ENCODE measurements around the gene DCDC2.
"Not testable (repeated sequence)": the region's sequence is repeated elsewhere in the genome, so short reads cannot be mapped to it uniquely, and the experiment has no call there.

Gene DCDC2

DNA sequence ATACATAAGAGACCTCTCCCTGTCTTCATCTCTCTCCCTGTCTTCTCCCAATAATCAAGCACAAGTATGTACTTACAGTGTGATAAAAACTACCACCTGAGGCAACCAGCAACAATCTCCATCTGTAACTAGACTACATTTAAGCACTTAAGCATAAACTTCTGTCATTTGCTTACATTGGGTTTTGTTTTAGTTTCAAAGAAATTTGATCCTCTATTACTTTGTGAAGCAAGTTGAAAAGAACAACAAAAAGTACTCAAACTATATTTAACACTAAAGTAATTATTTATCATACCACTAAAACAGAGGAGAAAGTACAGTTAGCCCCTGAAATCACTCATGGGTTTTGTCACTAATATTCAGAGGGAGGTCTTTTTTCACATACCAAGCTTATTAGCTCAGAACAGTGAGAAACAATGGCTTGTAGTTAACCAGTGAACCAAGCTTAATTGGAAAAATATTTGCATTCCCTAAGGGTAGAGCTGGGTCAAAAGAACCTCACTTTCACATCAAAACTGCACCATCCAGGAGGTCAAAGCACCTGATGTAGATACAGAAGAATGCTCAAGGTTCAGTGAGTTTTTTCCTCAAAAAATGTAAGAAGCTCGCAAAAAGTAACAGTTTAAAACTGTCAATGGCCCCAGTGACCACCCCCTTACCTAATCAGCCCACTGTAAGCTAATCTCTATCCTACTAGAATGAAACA lies 34.1 kb downstream of the DCDC2 start:
- DNase-seq, result no peak

DNA sequence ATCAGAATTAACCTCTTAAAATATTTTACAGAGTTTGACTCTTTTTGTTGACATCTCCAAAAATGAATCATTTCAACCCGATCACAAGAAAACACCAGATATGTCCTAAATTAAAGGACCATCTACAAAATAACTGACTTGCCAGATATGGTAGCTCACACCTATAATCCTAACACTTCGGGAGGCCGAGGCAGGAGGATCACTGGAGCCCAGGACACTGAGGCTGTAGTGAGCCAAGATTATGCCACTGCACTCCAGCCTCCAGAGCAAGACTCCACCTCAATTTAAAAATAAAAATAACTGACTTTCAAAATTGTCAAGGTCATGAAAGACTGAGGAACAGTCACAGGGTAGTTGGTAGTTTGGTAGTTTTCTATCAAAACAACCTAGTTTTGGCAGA lies 34.9 kb downstream of the DCDC2 start:
- DNase-seq, result no peak

DNA sequence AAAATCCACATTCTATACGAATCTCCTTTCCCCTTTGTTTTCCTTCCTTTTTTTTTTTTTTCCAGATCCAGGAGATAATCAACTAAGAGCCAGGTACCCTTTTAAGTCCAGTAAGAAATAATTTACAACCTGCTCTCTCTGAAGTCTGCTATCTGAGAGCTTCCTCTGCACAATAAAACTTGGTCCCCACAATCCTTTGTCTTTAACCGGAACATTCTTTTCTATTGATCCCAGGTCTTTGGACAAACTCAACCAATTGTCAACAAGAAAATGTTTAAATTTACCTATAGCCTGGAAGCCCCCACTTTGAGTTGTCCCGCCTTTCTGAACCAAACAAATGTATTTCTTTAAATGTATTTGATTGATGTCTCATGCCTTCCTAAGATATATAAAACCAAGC lies 35.4 kb downstream of the DCDC2 start:
- not testable (repeated sequence) for DNase-seq

DNA sequence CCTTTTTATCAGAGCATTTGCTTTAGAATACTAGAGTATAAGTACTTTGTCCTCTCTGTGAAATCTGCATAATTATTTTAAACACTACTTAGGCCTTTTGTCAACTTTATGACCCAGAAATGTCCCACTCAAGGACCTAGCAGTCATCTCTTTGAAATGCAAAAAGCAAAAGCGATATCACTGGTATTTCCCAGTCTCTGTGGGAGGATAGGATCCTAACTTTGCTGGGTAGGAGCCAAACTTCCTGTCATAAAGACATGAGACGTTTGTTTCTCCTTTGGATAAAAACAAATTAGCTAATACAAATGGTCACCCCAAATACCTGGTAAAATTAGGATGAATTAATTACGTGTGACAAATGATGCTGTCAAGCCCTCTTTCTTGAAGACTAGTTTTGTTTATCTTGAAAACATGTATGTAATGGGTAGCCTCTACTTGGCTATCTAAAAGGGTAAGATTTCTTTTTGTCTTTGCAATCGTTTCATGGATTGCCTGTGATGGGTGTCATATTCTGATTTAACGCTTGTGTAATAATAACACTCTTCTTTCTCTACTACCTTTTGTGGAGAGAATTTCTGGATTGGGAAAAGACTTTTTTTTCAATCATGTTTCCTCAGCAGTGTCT lies 36.2 kb downstream of the DCDC2 start:
- DNase-seq, result no peak

DNA sequence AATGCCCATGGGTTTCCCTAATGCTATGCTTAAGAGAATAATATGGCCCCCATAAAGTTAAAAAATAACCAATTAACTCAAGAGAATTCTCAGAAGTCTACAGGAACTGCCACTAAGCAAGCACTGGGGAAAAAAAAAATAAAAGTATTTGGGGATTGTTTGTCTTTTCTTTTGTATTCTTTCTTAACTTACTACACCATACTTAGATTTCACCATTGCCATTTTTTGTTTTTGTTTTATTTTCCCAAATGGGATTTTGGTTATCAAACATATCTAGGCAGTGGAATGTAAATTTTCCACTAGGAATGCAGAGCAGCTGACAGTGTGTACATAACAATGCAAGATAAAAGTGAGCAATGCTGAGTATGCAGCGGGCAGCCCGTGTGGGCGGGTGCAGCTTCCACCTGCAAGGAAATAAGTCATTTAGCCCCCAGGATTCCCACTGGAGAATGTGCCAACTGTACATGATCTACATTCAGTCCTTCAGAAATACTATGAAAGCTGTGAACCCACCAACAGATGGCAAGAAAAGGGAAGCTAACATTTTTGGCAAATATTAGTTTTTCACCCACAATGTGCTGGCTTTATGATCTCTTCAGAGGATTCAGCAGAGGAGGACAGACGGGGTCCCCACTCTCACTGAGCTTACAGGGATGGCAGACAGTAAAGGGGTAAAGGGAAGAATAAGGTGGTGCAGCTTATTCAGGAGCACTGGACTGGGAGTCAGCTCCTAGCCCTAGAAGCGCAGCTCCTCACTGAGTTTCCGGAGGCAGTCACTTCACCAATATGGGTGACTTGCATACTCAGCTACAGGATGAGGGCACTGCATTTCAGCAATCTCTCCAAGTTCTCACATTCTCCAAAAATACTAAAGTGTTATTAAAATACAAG lies 44.4 kb downstream of the DCDC2 start:
- DNase-seq, result no peak

DNA sequence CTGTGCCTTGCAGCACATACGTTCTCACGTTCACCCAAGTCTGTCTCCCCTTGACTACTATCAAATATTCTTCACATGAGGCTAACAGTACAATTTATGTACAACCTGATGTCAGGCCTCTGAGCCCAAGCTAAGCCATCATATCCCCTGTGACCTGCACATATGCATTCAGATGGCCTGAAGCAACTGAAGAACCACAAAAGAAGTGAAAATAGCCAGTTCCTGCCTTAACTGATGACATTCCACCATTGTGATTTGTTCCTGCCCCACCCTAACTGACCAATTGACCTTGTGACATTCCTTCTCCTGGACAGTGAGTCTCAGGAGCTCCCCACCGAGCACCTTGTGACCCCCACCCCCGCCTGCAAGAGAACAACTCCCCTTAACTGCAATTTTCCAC lies 46.1 kb downstream of the DCDC2 start:
- not testable (repeated sequence) for DNase-seq

DNA sequence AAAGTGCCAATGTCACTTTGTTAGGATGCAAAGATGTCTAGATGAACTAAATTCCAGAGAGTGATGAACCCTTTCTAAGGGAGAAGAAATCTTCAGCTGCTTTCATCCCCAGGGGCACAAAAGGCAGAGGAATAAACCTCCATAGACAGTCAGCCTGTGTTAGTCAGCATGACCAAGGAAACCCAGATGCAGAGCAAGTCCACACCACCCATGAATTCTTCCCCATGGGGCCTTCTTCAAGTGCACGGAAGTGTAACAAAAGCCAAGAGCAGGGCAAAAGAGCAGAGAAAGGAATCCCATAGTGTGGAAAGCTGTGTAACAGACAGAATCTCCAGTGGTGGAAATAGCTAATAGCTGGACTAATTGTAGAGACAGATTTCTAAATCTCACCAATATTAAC lies 50.0 kb downstream of the DCDC2 start:
- DNase-seq, result no peak

DNA sequence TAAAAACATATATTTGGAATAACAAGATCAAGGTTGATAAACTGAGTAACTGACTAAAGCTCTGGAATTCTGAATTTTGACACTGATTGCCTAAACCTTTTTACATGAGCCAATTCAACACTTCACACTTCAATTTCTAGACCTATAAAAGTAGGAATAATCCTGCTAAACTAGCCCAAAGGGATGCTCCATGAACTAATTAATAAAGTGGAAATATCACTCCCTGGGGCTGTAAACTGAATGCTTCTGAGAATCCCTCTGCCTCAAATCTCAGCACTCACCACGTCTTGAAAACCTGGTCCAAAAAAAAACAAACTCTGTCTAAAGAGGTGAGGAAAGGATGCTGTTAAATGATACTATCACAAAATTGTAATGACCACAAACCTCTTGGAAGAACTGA lies 50.9 kb downstream of the DCDC2 start:
- DNase-seq, result no peak

DNA sequence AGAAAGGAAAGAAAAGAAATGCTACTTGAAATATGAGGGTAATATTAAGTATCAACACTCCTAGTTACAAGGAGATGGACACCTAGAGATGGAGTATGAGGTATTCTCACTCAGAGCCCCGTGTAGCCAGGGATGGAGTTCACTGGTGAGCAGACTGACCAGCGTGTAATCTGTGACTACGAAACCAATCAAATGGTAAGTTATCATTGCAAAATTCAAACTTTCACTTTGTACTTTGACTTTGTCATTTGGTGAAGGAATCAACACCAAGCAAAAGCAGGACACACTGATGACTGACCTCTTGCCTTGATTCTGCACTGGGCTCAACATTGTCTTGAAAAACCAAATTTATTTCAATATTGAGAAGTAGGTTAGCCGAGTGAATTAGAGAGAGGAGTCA lies 51.8 kb downstream of the DCDC2 start:
- no peak for DNase-seq

DNA sequence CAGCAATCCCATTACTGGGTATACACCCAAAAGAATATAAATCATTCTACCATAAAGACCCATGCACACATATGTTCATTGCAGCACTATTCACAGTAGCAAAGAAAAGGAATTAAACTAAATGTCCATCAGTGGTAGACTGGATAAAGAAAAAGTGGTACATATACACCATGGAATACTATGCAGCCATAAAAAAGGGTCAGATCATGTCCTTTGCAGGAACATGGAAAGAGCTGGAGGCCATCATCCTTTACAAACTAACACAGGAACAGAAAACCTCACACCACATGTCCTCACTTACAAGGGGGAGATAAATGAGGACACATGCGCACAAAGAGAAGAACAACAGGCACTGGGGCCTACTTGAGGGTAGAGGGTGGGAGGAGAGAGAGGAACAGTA lies 60.9 kb downstream of the DCDC2 start:
- no peak for DNase-seq

DNA sequence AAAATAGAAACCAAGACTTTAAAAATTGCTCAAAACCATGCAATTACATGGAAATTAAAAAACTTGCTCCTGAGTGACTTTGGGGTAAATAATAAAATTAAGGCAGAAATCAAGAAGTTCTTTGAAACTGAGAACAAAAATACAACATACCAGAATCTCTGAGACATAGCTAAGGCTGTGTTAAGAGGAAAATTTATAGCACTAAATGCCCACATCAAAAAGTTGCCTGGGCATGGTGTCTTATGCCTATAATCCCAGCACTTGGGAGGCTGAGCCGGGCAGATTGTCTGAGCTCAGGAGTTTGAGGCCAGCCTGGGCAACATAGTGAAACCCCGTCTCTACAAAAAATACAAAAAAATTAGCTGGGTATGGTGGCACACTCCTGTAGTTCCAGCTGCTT lies 64.0 kb downstream of the DCDC2 start:
- not testable (repeated sequence) for DNase-seq

DNA sequence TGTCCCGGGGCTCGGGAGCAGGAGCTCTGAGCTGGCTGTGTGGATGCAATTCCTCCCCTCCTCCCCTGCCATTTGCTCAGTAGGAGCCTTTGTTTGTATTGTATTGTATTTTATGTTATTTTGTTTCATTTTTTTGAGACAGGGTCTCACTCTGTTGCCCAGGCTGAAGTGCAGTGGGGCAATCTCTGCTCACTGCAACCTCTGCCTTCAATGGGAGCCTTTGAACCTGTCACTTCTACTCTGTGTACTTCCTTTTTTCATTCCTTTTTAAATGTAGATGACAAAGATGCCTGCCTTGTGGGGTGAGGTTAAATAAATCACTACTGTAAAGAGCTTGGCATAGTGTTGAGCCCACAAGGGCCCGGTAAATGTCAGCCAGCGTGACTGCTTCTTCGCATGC lies 70.6 kb downstream of the DCDC2 start:
- DNase-seq, result no peak

DNA sequence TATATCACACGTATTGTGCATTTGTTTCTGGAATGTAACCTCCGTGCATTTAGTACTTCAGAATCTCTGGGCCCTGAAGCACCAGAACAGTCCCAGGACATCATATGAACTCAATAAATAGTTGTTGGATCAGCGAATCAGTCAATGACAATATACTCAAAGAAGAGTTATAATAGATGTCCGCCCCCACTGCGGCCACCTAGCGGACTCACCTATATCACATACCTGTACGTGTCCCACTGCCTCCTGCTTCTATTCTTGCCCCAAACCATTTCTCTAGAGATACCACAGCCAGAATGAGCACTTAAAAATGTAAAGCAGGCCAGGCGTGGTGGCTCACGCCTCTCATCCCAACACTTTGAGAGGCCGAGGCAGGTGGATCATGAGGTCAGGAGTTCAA lies 73.9 kb downstream of the DCDC2 start:
- no peak for DNase-seq

DNA sequence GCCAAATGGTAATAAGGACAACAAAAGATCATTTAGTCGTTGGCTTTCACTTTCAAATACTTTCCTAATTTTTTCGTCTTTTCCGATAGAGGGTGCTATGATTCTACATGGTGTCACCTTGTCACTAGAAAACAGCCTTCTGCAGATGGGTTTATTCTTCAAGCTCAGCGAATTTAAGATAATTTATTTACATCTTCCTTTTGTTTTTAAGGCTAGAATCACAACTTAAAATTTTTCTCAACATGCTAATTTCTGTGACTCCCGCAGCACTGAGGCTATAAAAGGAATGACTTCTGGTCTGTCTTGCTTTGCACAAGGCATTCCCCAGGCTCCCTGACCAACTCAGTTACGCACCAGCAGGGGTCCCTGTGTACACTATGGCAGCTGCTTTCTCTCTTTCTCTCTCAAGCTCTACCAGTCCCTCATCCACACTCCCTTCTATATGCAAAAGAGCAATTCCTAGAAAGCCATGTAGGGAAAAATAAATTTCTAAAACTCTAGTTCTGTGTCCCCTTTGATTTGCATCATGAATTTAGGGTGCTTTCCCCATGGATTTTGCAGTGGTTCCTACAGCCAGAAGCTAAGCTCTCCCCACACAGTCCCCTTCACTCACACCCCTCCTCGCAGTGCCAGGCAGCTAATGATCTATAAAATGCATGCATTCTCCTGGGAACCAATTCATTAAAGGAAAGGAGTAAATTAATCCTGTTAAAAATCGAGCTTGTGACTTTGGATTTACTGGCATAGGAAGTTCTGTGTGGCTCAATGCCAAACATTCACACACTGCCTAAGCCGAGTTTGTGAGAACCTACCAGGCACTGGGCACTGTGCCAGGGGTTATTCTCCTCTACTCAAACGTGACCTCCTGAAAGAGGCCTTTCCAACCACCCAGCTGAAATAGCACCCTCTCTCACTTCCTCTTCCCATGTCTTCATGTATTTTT lies 74.5 kb downstream of the DCDC2 start:
- DNase-seq, result peak; percentile 61 to 74

DNA sequence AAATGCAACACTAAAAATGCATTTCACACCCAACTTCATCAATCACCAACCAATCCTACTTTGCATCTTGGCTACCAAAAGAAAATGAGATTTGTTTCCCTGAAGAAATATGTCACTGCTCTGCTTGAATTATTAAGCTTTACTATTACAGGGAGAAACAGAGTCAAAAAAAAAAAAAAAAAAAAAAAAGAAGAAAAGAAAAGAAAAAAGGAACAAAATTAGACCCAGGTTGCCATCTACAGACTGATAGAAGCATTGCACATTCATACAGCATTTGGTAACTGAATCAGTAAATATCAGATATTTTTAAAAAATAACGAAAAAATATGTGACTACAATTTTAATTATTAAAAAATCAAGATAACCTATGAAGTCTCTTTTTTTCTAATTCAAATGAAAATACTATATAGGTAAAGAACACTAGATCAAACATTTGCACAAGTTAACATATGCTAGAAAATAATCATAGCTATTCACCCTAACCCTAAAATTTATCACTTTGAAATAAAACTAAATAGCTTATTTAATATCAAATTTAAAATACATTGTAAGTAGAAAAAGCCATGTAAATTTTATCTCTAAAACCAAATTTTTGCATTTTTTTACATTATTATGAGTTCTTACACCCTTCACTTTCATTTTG lies 83.3 kb downstream of the DCDC2 start:
- no peak for DNase-seq

DNA sequence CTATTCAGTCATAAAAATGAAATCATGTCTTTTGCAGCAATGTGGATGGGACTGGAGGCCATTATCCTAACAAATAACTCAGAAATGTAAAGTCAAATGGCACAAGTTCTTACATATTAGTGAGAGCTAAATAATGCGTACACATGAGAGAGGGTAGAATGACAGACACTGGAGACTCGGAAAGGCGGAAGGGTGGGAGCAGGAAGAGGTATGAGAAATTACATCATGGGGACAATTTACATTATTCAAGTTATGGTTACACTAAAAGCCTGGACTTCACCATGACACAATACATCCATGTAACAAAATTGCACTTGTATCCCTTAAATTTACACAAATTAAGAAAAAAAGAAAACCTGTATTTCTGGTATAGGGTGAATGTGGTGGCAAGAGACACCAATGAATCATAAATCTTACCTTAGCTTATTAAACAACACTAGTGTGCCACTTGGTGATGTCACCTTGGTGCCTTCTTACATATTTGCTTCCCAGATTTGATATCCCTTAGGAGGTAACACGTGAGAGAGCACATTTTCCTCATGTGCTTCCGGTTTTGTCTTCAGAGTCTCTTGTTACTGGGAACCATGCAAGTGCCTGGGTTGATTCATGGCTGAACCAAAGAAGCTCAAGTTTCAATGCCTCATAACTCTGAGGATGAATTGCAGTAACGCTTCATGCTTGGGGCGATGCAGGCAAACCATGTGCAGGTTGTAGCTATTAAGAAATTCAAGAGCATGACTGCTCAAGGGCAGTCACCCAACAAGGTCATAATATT lies 84.6 kb downstream of the DCDC2 start:
- DNase-seq, result peak; percentile 53 to 79

DNA sequence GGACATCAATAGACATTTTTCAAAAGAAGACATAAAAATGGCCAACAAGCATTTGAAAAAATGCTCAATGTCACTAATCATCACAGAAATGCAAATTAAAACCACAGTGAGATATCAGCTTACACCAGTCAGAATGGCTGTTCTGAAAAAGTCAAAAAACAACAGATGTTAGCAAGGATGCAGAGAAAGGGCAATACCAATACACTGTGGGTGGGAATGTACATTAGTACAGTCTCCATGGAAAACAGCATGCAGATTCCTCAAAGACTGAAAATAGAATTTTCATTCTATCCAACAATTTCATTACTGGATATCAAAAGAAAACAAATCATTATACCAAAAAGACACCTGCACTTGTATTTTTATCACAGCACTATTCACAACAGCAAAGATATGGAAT lies 85.3 kb downstream of the DCDC2 start:
- DNase-seq, result no peak

DNA sequence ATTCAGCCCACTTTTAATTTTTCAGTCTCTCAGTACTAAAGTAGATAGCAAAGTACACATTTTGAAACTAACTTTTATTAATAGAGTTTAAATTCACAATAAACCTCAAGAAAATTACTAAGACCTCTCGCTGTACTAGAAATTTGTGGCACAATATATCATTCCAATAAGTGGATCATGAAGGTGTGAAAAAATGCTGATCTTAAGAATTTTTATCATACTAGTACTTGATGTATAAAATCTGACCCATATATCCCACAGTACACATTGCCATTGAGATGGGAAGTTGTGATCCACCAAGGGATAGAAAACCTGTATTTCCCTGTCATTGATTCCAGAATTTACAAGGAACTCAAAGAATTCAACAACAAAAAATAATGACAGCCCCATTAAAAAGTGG lies 85.7 kb downstream of the DCDC2 start:
- no peak for DNase-seq

DNA sequence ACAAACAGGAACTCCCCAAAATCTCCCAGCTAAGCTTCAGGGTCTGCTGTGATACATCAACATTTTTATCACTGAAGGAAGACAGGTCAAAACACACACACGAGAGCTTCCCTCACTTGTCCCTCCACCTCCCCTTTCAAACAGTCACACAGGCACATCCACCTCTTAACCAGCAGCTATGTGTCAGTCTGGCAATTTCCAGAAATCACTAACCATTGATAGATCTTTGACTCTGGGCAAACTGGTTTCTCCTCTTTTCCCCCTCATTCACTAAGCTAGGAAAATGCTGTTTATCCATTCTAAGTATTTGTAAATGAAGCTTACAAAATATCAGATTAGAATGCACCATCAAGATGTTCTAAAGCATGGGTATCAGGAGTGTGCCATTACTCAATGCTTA lies 87.8 kb downstream of the DCDC2 start:
- DNase-seq, result no peak

DNA sequence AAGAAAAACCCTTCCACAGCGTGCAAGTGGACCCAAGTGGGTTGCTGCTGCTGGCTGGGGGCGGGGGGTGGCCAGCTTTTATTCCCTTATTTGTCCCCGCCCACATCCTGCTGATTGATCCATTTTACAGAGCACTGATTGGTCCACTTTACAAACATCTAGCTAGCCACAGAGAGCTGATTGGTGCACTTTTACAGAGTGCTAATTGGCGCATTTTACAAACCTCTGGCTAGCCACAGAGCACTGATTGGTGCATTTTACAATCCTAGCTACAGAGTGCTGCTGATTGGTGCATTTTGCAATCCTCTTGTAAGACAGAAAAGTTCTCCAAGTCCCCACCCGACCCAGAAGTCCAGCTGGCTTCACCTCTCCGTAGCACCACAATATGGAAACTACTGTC lies 99.6 kb downstream of the DCDC2 start:
- DNase-seq, result not testable (repeated sequence)

DNA sequence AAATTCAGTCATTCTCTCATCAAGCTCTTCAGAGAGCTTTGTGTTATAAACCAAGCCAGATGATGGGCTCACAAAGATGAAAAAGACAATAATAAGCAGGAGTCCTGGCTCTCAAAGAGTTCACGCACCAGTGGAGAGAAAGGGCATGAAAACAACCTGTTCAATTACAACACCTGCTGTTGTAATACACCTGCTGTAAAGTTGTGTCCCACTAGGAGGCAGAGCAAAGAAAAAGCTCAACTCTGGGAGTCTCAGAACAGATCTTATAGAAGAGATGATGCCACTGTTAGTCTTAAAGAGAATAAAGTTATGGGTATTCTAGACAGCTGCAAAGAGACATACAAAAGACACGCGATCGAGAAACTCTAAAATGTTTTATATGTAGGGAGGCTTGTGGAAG lies 100.6 kb downstream of the DCDC2 start:
- peak; percentile 67 for DNase-seq

All from NCI-H187 (cell line).